ENCODE data around the gene HOXA4.

Gene HOXA4

DNA sequence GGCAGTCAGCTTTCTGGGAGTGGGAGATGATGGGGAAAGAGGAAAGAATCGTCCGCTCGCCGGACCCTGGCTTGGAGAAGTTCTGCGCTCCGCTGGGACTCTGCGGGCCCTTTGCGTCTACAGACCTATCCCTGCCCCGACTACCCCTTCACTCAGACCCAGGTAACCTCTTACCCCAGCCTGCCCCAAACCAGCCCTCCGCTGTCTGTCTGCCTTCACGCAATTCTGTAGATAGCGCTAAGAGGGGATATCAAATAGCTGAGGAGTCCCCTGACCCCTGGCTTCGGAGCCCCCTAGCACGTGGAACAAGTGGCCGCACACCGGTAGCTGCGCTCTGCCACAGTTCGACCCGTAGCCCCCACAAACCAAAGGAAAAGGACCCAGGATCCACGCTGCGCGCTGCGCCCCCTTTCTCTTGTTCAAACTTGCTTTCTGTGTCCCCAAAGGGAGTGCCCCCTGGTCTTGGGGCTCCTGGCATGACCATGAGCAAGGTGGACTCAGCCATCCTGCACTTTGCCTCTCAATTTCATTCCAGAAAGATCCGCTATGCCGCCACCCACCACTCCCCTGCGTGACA is 7.0 kb downstream of the HOXA4 start:
- no peaks in the 10 kb centered on the region for H3K36me3 Mint-ChIP-seq

DNA sequence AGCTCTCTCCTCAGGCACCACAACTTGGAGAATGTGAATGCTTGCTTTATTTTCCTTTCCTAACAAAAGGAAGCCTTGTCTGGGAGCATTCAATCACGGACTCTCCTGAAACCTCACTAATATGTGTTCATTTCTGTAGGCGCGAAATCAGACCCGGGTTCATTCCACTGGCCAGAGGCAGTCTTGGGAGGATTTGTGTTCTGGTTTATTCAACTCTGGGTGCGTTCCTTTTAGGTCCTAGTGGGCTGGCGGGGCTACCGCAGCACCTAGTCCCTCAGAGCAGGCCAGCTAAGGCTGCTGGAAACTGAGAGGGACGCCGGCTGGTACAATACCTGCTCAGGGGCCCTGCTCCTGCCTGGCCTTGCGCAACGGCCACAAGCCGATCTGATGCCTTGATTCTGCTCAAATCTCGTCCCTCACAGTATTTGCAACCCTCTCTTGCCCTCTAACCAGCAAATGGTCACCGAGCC is 7.5 kb downstream of the HOXA4 start:
- Mint-ChIP-seq H3K9me3 (no peaks in the 10 kb centered on the region), H3K27me3 (peaks cover 18% of the 10 kb centered on the region), H3K4me1 (no peaks in the 10 kb centered on the region), H3K27ac (no peak overlapping the region), H3K4me3 (no peak overlapping the region), H3K36me3 (no peaks in the 10 kb centered on the region)

More for the DNA sequence above, 7.0 kb downstream of the HOXA4 start:
- H3K9me3 Mint-ChIP-seq, result no peaks in the 10 kb centered on the region
- peaks cover 16% of the 10 kb centered on the region for H3K27me3 Mint-ChIP-seq
- no peak overlapping the region for H3K27ac Mint-ChIP-seq
- H3K4me1 Mint-ChIP-seq, result no peaks in the 10 kb centered on the region
- no peak overlapping the region for H3K4me3 Mint-ChIP-seq

- Mint-ChIP-seq H3K27me3 (peaks cover 13% of the 10 kb centered on the region), H3K27ac (no peak overlapping the region), H3K4me1 (no peaks in the 10 kb centered on the region), H3K36me3 (no peaks in the 10 kb centered on the region), H3K4me3 (no peak overlapping the region), H3K9me3 (no peaks in the 10 kb centered on the region)
Measured at GRCh38 chr7:27122077-27122910, 8.3 kb downstream of the HOXA4 start.

- Mint-ChIP-seq H3K36me3 (no peaks in the 10 kb centered on the region), H3K27me3 (peaks cover 13% of the 10 kb centered on the region), H3K4me1 (no peaks in the 10 kb centered on the region), H3K27ac (no peak overlapping the region), H3K4me3 (no peak overlapping the region), H3K9me3 (no peaks in the 10 kb centered on the region)
Measured at GRCh38 chr7:27121684-27122076, 8.9 kb downstream of the HOXA4 start.

GRCh38 chr7:27119412-27119911 is 11.1 kb downstream of the HOXA4 start:
- no peaks in the 10 kb centered on the region for H3K36me3 Mint-ChIP-seq
- H3K27ac Mint-ChIP-seq, result peak overlapping the region; percentile 10
- H3K27me3 Mint-ChIP-seq, result peaks cover 5% of the 10 kb centered on the region
- no peaks in the 10 kb centered on the region for H3K9me3 Mint-ChIP-seq
- no peak overlapping the region for H3K4me3 Mint-ChIP-seq
- H3K4me1 Mint-ChIP-seq, result no peaks in the 10 kb centered on the region

DNA sequence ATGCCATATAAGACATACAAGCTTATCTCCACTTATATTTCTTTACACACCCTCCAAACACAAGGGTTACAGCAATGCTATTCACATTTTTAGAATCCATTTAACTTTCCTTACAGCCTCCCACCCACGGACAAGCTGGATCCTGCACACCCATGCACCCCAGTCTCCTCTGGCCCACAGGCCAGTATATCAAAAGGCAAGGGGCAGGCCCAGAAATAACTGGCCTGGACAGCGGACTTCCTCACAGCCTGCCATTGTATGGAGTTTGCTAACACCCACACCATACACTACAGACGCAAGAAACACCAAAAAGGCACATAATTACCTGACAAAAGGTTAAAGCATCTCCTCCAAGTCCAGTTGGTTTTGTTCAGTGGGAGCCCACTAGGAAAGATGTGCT is 12.0 kb downstream of the HOXA4 start:
- H3K9me3 Mint-ChIP-seq, result no peaks in the 10 kb centered on the region
- no peaks in the 10 kb centered on the region for H3K36me3 Mint-ChIP-seq
- H3K4me3 Mint-ChIP-seq, result no peak overlapping the region
- H3K27me3 Mint-ChIP-seq, result peaks cover 4% of the 10 kb centered on the region
- no peaks in the 10 kb centered on the region for H3K4me1 Mint-ChIP-seq
- no peak overlapping the region for H3K27ac Mint-ChIP-seq

DNA sequence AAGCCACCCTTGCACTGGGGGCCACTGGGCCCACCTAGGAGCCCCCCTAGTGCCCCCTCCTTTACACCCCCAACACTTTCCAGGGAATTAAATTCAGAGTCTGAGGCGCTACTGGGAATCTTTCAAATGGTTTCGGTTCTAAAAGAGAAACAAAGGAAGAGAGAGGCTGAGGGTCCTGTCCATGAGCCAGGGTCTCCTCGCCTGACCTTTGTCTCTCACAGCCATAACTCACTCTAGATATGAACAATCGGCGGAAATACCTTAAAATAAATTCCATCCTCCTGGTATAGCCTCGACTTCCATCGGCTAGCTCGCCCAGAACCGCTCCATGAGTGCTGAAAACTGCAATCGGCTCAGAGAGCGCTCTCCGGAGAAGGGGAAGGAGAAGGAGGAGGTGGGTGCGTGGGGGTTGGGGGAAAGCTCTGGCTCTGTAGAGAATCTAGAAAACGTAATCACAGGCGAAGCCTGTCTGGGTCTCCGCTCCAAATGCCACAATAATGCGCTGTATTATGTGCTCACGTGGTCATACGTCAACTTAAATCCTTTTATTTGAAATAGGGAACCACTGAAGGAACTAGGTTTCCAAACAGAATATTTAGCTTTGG is 12.6 kb downstream of the HOXA4 start:
- peaks cover 4% of the 10 kb centered on the region for H3K27me3 Mint-ChIP-seq
- H3K4me1 Mint-ChIP-seq, result no peaks in the 10 kb centered on the region
- no peaks in the 10 kb centered on the region for H3K9me3 Mint-ChIP-seq
- H3K27ac Mint-ChIP-seq, result no peak overlapping the region
- no peaks in the 10 kb centered on the region for H3K36me3 Mint-ChIP-seq
- no peak overlapping the region for H3K4me3 Mint-ChIP-seq

- Mint-ChIP-seq H3K9me3 (no peaks in the 10 kb centered on the region), H3K27ac (no peak overlapping the region), H3K4me1 (no peaks in the 10 kb centered on the region), H3K36me3 (no peaks in the 10 kb centered on the region), H3K4me3 (no peak overlapping the region), H3K27me3 (peaks cover 4% of the 10 kb centered on the region)
Measured at GRCh38 chr7:27116962-27117886, 13.3 kb downstream of the HOXA4 start.

DNA sequence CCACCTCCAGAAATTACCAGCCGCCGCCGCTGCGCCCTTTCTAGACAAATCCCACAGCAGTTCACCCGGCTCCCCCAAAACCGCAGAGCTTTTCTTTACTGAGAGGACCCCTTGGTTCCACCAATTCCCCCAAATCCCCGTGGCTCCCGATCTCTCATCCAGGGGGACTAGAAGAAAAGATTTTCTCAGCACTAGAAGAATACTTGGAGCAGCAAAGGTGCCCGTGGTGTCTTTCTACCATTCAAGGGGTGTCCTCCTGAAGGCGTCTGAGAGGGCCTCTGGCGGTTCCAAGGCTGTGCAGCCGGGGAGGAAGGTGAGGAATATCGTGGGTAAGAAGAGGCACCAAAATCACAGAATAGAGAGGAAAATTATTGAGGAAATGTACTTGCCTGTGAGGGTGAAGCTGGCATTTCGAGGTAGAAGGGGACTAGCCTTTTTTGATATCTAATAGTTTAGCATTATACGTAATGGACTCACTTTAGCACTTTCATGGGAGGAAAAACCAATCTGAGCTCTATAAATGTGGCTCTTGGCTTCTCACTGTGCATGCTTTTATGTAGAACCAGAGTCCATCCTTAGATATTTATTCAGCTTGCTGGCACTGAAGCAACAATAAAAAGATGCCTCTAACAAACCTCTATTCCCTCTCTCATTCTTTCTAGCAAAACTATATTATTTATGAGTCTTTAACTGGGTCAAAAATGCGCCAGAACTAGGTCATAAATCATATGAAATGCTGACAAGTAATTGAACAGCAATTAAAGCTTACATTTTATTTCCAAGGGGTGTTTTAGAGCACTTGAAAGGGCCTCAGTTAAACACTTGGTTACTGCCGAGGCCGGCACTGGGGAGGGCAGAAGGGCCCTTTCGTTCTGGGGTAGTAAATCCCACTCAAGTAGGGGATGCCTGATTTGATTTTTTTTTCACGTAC is 14.3 kb downstream of the HOXA4 start:
- H3K4me3 Mint-ChIP-seq, result no peak overlapping the region
- H3K36me3 Mint-ChIP-seq, result no peaks in the 10 kb centered on the region
- H3K27ac Mint-ChIP-seq, result no peak overlapping the region
- H3K27me3 Mint-ChIP-seq, result peaks cover 4% of the 10 kb centered on the region
- no peaks in the 10 kb centered on the region for H3K4me1 Mint-ChIP-seq
- H3K9me3 Mint-ChIP-seq, result no peaks in the 10 kb centered on the region

DNA sequence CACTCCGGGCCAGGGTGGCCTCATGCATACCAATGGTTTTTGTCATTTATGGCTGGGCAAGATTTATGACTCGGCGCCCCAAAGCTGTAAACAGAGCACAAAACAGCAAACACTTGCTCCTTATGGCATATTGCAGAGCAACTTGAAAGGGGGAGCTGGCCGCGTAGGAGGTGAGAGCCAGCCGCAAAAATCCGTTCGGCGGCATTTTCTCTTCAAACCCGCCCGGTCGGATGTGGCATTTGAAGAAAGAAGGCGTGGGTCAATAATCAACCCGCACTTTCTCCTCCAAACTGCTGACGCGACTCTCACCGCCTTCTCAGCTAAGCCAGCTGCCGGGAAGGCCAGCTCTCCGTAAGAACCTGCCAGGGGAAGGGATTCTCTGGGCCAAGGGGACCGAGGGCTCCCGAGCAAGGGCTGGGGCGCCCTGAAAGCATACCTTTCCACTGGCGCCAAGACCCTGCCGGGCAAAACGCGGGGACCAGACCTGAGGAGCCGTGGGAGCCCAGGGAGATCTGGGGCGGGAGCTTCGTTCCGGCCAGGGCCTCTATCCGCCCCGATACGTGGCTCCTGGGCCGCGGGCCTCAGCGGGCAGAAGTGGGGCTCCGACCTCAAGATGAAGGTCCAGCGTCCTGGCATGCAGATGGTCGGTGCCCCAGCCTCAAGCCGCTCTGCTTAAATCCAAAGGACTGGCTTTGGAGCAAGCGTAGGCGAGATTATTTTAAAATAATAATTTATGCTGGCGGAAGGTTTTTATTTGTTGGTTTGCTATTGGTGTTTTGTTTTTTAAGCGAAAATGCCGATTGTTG is 15.1 kb downstream of the HOXA4 start:
- no peaks in the 10 kb centered on the region for H3K4me1 Mint-ChIP-seq
- no peak overlapping the region for H3K27ac Mint-ChIP-seq
- H3K27me3 Mint-ChIP-seq, result peaks cover 4% of the 10 kb centered on the region
- H3K36me3 Mint-ChIP-seq, result no peaks in the 10 kb centered on the region
- H3K9me3 Mint-ChIP-seq, result no peaks in the 10 kb centered on the region
- H3K4me3 Mint-ChIP-seq, result no peak overlapping the region

GRCh38 chr7:27114881-27115220 is 15.7 kb downstream of the HOXA4 start:
- H3K27ac Mint-ChIP-seq, result no peak overlapping the region
- no peaks in the 10 kb centered on the region for H3K36me3 Mint-ChIP-seq
- peaks cover 5% of the 10 kb centered on the region for H3K27me3 Mint-ChIP-seq
- no peaks in the 10 kb centered on the region for H3K9me3 Mint-ChIP-seq
- no peaks in the 10 kb centered on the region for H3K4me1 Mint-ChIP-seq
- H3K4me3 Mint-ChIP-seq, result no peak overlapping the region

DNA sequence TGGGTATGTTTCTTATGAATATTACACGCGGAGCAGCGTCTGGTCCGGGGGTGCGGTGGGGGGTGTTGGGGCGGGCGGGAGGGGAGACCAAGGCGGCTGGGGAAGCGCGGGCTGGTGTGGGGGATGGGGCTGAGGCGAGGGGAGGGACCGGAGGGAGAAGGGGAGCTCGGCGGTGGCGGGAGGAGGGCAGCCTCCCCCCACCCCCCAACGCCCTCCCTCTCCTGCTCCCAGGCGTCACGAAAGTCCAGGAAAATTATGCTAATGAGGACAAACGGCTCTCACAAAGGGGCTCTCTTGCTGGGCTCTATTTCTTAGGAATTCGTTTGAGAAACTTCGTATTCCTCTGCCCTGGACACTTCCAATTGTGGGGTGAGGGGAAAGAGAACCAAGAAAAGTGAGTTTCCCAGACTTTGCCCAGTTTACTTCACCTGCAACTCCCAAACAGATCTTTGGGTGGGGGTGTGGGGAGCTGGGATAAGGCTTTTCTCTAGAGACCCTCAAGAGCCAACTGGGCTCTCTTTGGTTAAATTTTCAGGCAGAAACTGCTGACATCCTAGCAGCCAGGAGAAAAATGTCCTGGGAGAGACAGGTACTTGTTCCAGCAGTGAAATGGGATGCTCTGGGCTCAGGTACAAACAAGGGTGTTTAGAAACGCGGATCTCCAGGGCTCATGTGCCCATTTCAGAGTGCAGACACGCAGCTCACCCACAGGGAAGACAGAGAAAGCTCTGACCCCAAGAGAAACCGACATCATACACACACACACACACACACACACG is 16.4 kb downstream of the HOXA4 start:
- Mint-ChIP-seq H3K27me3 (peaks cover 5% of the 10 kb centered on the region), H3K27ac (no peak overlapping the region), H3K4me1 (no peaks in the 10 kb centered on the region), H3K4me3 (no peak overlapping the region), H3K36me3 (no peaks in the 10 kb centered on the region), H3K9me3 (no peaks in the 10 kb centered on the region)

Measured in activated naive CD4-positive, alpha-beta T cell treated with anti-CD3 and anti-CD28 coated beads, Interleukin-2, amount 50 U/mL, for 24 hours (primary cell).